ENCODE results near the gene CFAP70. TPM values are rescaled to one million over a fixed set of nuclear protein-coding genes. Genes with fewer than 3 reads are reported as not detected.
A peak's percentile ranks its signal among the peaks of the same experiment; 100 is the strongest.

The CFAP70 gene
- total RNA-seq, 4 donors from 2014 or later, result 2.6 to 12.9 (median 4.3) TPM

DNA sequence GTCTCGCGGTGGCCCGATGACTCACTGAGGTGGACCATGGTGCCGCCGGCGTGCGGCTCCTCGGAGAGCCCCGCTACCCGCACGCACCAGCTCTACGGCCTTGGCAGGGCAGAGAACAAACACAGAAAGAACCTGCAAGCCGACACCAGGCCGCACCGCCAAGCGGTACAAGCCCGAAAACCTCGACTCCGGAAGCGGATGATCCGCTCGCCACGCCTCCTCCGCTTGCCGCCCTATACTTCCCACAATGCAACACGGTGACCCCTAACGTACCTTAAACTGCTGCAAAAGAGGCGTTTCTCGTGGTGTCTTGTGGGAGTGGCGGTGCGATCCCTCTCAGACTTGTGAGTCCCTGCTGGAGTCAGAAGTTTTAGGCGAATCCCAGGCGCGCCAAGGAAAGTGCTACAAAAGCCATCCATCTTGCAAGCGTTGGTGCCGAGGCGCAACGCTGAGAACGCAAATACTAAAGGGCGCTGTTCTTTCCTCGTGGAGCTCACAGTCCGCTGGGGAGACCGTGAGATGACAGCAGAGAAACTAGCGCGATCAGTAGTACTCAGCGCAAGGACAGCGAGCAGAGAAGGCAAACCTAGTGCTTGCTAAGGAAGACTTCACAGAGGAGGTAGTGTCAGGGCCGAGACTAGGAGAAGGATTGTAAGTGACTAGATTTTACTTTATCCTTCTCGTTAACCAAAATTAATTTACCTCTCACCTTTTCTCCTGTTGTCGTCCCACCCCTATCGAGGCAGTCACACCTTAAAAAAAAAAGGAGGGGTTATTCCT, 106.0 kb downstream of the CFAP70 start, which contains the start of gene MRPS16:
Gene MRPS16, minus strand, starts transcription at position 200 of the 780 bp plus-strand sequence. Its CDS starts 162 bp downstream, at position 38.
- H3K4me3 ChIP-seq, result peak within 1 kb of the TSS; percentile 88
- under 1% methylated on average over 18 of the region's 51 CpGs for WGBS
- H3K36me3 ChIP-seq, result peaks cover 15% of the 10 kb centered on the region
- H3K27ac ChIP-seq, result peak within 1 kb of the TSS; percentile 95
- H3K9me3 ChIP-seq, result no peaks in the 10 kb centered on the region
- H3K4me1 ChIP-seq, result peaks cover 28% of the 10 kb centered on the region
- no peaks in the 10 kb centered on the region for H3K27me3 ChIP-seq
- peak; percentile 96 to 97 for DNase-seq (ENCODE audit: low spot score in 2 of 2)
- peak; percentile 55 to 78 (median 77) for TF ChIP-seq POLR2AphosphoS5 (IDR thresholded peaks at IDR 0.05)
- TF ChIP-seq, protein P1, sequence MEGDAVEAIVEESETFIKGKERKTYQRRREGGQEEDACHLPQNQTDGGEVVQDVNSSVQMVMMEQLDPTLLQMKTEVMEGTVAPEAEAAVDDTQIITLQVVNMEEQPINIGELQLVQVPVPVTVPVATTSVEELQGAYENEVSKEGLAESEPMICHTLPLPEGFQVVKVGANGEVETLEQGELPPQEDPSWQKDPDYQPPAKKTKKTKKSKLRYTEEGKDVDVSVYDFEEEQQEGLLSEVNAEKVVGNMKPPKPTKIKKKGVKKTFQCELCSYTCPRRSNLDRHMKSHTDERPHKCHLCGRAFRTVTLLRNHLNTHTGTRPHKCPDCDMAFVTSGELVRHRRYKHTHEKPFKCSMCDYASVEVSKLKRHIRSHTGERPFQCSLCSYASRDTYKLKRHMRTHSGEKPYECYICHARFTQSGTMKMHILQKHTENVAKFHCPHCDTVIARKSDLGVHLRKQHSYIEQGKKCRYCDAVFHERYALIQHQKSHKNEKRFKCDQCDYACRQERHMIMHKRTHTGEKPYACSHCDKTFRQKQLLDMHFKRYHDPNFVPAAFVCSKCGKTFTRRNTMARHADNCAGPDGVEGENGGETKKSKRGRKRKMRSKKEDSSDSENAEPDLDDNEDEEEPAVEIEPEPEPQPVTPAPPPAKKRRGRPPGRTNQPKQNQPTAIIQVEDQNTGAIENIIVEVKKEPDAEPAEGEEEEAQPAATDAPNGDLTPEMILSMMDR (IDR thresholded peaks at IDR 0.05), result no peak
- TF ChIP-seq POLR2A (IDR thresholded peaks at IDR 0.05), result peak in 1 of 2 donors; percentile 66
- TF ChIP-seq EP300 (IDR thresholded peaks at IDR 0.05), result no peak

DNA sequence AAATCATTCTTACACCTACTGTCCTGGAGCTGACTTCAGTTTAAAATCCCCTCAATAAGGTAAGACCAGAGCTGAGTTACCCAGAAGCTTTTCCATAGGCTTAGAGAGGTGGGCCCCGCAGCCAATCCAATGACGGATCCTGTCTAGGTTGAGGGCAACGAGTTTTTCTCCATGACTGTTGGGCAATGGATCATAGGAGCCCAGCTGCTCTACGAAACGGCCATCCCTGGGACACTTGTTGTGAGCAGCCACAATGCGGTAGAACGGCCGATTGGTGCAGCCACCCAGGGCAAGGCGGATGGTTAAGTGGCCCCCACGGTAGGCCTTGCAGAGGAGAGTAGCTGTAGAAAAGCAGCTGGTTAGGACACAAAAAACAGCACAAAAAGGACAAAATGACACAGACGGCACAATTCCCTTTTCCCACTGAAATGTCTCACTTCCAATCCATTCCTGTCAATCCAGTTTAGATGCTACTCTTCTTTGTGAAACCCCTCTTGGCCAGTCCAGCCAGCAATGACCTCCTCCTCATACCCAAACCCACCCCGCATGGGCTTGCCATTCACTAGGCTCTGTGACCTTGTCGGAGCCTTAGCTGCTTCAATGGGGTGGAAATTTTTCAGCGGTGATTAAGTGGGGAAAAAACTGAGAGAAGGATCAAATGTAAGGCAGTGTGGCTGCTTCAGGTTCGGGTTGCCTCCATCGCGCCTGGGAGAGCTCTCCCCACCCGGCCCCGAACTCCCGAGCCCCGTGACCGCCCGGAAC, 106.8 kb downstream of the CFAP70 start:
- peak overlapping the region; percentile 88 for H3K4me3 ChIP-seq
- TF ChIP-seq POLR2AphosphoS5 (IDR thresholded peaks at IDR 0.05) (no peak), POLR2A (IDR thresholded peaks at IDR 0.05) (no peak), EP300 (IDR thresholded peaks at IDR 0.05) (no peak)
- TF ChIP-seq, protein P1 (IDR thresholded peaks at IDR 0.05), result no peak
- H3K36me3 ChIP-seq, result peaks cover 15% of the 10 kb centered on the region
- H3K27me3 ChIP-seq, result no peaks in the 10 kb centered on the region
- no peaks in the 10 kb centered on the region for H3K9me3 ChIP-seq
- H3K4me1 ChIP-seq, result peaks cover 31% of the 10 kb centered on the region
- DNase-seq (ENCODE audit: low spot score in 2 of 2), result no peak
- WGBS, result 25% methylated on average over 14 of the region's 23 CpGs
- peak overlapping the region; percentile 95 for H3K27ac ChIP-seq

DNA sequence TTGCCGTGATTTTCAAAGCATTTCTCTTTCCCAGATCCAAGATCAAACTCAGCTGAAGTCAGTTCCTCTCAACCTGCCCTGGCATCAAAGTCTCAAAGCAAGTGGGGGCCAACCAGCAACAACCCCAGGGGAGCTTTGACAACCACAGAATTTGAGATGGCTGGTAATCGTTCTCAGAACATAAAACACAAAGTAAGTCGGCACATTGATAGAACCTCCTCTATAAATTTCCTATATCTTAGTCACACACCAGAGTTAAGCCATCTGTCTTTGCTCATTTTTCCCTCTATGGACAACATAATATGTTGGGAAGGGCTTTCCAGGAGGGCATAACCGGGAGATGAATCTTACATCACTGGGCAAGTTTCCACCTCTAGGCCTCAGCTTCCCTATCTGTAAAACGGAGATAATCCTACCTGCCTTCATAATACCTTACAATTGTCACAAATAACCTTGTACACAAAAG, 110.4 kb downstream of the CFAP70 start:
- peaks cover 57% of the 10 kb centered on the region for H3K4me1 ChIP-seq
- H3K9me3 ChIP-seq, result no peaks in the 10 kb centered on the region
- peaks cover 28% of the 10 kb centered on the region for H3K36me3 ChIP-seq
- H3K4me3 ChIP-seq, result no peak overlapping the region
- no peak for TF ChIP-seq POLR2AphosphoS5 (IDR thresholded peaks at IDR 0.05)
- TF ChIP-seq POLR2A (IDR thresholded peaks at IDR 0.05), result no peak
- TF ChIP-seq EP300 (IDR thresholded peaks at IDR 0.05), result no peak
- TF ChIP-seq, protein P1 (IDR thresholded peaks at IDR 0.05), result no peak
- 80% methylated on average over 5 of the region's 5 CpGs for WGBS
- no peak overlapping the region for H3K27ac ChIP-seq
- DNase-seq (ENCODE audit: low spot score in 2 of 2), result no peak
- no peaks in the 10 kb centered on the region for H3K27me3 ChIP-seq

DNA sequence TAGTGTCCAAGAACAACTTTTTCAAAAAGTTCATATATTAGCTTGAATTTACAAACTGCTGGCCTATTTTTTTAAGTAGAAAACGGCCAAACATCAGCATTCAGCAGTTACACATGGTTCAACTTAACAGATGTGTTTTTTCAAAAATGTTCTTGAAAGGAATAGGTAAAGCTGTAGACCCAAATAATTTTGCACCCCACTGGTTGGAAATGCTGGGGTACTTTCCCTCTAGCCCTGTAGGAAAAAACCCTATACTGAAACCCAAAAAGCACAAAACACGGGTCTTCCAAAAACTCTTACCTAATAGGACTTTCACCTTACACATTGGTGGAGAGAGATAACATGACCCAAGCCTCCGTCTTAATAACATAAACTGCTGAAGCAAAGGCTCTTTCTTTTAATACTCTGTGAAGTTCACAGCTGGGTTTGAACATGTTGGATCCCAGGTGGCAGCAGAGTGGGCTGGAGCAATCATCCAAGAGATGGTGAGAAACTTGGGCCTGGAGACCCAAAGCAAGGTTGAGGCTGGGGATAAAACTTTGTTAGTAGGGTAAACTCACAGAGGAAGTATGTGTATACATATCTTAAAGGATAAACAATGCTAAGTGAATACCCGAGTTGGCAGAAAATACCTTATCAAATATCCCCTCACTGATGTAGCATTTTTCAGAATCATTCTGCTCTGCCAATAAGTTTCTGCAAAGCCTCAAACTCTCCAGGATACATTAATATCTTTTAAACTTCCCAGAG, 111.0 kb downstream of the CFAP70 start:
- Histone ChIP-seq H3K36me3 (peaks cover 33% of the 10 kb centered on the region), H3K9me3 (no peaks in the 10 kb centered on the region), H3K27ac (peak overlapping the region; percentile 86), H3K27me3 (no peaks in the 10 kb centered on the region), H3K4me1 (peaks cover 55% of the 10 kb centered on the region), H3K4me3 (peak overlapping the region; percentile 73)
- no peak for DNase-seq (ENCODE audit: low spot score in 2 of 2)
- 39% methylated on average over 4 of the region's 4 CpGs for WGBS
- TF ChIP-seq EP300 (IDR thresholded peaks at IDR 0.05), result no peak
- TF ChIP-seq, protein P1 (IDR thresholded peaks at IDR 0.05), result no peak
- TF ChIP-seq POLR2AphosphoS5 (IDR thresholded peaks at IDR 0.05), result no peak
